ENCODE data around the gene FANCD2.

GRCh38 chr3:10116138-10116460 is 89.9 kb downstream of the FANCD2 start:
- no peak for TF ChIP-seq EZH2 (IDR thresholded peaks at IDR 0.05; ENCODE audit: insufficient read depth, poor library complexity, severe bottlenecking)
- no peak for TF ChIP-seq EZH2phosphoT487 (IDR thresholded peaks at IDR 0.05; ENCODE audit: insufficient read depth, low read depth)

All from GM23248 (cell line).